ENCODE results near the gene DNM3. TPM values are rescaled to one million over a fixed set of nuclear protein-coding genes. Genes with fewer than 3 reads are reported as not detected.

Gene DNM3
- total and polyA plus RNA-seq, 2 of the 8 experiments (the other 6 are each of a cell fraction or from before 2014, with no cell fraction given) = 2.0 to 8.5 TPM

- Histone ChIP-seq H4K8ac (ENCODE audit: extremely low read depth, insufficient read depth, low read length) (no peak overlapping the region), H3K36me3 (ENCODE audit: control insufficient read depth in 2 of 4, insufficient read depth in 4 of 4, low read length in 3 of 4) (no peaks in the 10 kb centered on the region), H3K4me1 (replicated peaks in 1 of 4; ENCODE audit: control insufficient read depth in 3 of 4, insufficient read depth in 4 of 4, low read length in 3 of 4) (no peaks in the 10 kb centered on the region), H4K20me1 (replicated peaks in 1 of 2; ENCODE audit: control insufficient read depth in 1 of 2, insufficient read depth in 2 of 2, low read length in 2 of 2) (no peaks in the 10 kb centered on the region), H2BK5ac (ENCODE audit: low read depth, low read length) (no peak overlapping the region), H3K27me3 (replicated peaks in 1 of 4; ENCODE audit: control insufficient read depth in 3 of 4, extremely low read depth in 1 of 4, insufficient read depth in 3 of 4, low read length in 3 of 4) (no peaks in the 10 kb centered on the region), H2BK20ac (ENCODE audit: low read length) (no peak overlapping the region), H3K23me2 (ENCODE audit: low read depth, low read length) (no peaks in the 10 kb centered on the region), H3K27ac (ENCODE audit: low read depth, low read length) (no peak overlapping the region), H3K9me3 (ENCODE audit: insufficient read depth in 2 of 2, low read depth in 1 of 2, low read length in 1 of 2) (no peaks in the 10 kb centered on the region), H3K14ac (ENCODE audit: insufficient read length) (no peak overlapping the region), H2BK120ac (replicated peaks; ENCODE audit: low read depth, low read length) (no peak overlapping the region), H3K79me1 (ENCODE audit: low read depth, low read length) (no peaks in the 10 kb centered on the region), H2AK5ac (ENCODE audit: low read depth, low read length) (no peak overlapping the region), H2BK15ac (ENCODE audit: low read length) (no peak overlapping the region), H3K4me3 (ENCODE audit: extremely low read depth in 1 of 4, insufficient read depth in 2 of 4, low read depth in 3 of 4, low read length in 4 of 4) (no peak overlapping the region), H3K9ac (replicated peaks in 1 of 4; ENCODE audit: extremely low read depth in 1 of 4, low read depth in 3 of 4, low read length in 3 of 4) (no peak overlapping the region), H4K5ac (ENCODE audit: insufficient read length, low read depth, low read length) (no peak overlapping the region), H3K4ac (replicated peaks; ENCODE audit: insufficient read length, low read depth, low read length) (no peak overlapping the region), H2AFZ (ENCODE audit: low read length) (no peak overlapping the region), H3K56ac (replicated peaks; ENCODE audit: insufficient read length, low read depth, low read length) (no peak overlapping the region), H4K91ac (replicated peaks; ENCODE audit: insufficient read length, low read length) (no peak overlapping the region), H3K4me2 (ENCODE audit: insufficient read depth in 1 of 2, low read depth in 2 of 2, low read length in 2 of 2) (no peak overlapping the region), H3K18ac (ENCODE audit: extremely low read depth, low read length) (no peak overlapping the region), H2BK12ac (ENCODE audit: low read depth, low read length) (no peak overlapping the region), H3K23ac (ENCODE audit: insufficient read length) (no peak overlapping the region), H3K79me2 (ENCODE audit: control insufficient read depth in 1 of 2, insufficient read depth in 2 of 2, low read length in 2 of 2) (no peaks in the 10 kb centered on the region)
- no peak for DNase-seq (ENCODE audit: low read depth in 1 of 2, low spot score in 2 of 2)
- TF ChIP-seq EP300 (IDR thresholded peaks at IDR 0.05; ENCODE audit: borderline replicate concordance in 1 of 2, low read depth in 2 of 2, low read length in 2 of 2) (no peak), SIN3A (conservative IDR thresholded peaks at IDR 0.05 in 1 of 2, IDR thresholded peaks at IDR 0.05 in 1 of 2; ENCODE audit: low read depth in 1 of 2, low read length in 2 of 2) (no peak), SAP30 (IDR thresholded peaks at IDR 0.05; ENCODE audit: insufficient read depth, insufficient replicate concordance, low read length) (no peak), SIX5 (IDR thresholded peaks at IDR 0.05; ENCODE audit: low read depth, low read length) (no peak), GABPA (IDR thresholded peaks at IDR 0.05; ENCODE audit: borderline replicate concordance, insufficient read depth, low read length) (no peak), SRF (IDR thresholded peaks at IDR 0.05; ENCODE audit: low read depth, low read length) (no peak), RBBP5 (IDR thresholded peaks at IDR 0.05; ENCODE audit: borderline replicate concordance, low read depth, low read length) (no peak), TEAD4 (IDR thresholded peaks at IDR 0.05; ENCODE audit: low read depth, low read length) (no peak), CHD2 (IDR thresholded peaks at IDR 0.05; ENCODE audit: low read length) (no peak), JUND (IDR thresholded peaks at IDR 0.05; ENCODE audit: low read length) (no peak), EGR1 (IDR thresholded peaks at IDR 0.05; ENCODE audit: borderline replicate concordance, low read depth, low read length) (no peak), CTBP2 (IDR thresholded peaks at IDR 0.05; ENCODE audit: borderline replicate concordance, insufficient read depth, insufficient read length, low read length) (no peak), POLR2AphosphoS5 (IDR thresholded peaks at IDR 0.05; ENCODE audit: low read depth, low read length) (no peak), TCF12 (IDR thresholded peaks at IDR 0.05; ENCODE audit: low read depth, low read length) (no peak), KDM1A (IDR thresholded peaks at IDR 0.05; ENCODE audit: borderline replicate concordance, low read length) (no peak)
- POLR2A ChIA-PET (ENCODE audit: partially characterized antibody) = no interaction called here
- no peak for FAIRE-seq
- CTCF ChIA-PET (ENCODE audit: partially characterized antibody) = interaction anchor here (1.1 kb wide), 1 partner anchor 21 kb away, joined by 3 read pairs; no protein-coding TSS in a partner anchor
- WGBS, 2 experiments (ENCODE audit: extremely low coverage in 1 of 2, insufficient coverage in 1 of 2, insufficient read length in 1 of 2, insufficient replicate concordance in 2 of 2, low coverage in 1 of 2, low lambda C conversion rate in 2 of 2, missing lambda C conversion rate in 1 of 2) = 89% methylated on average over 3 of the region's 3 CpGs; no CpG with 5 or more reads in 1 of the 2 experiments
These were observed 227.0 kb downstream of the DNM3 start for GRCh38 chr1:172068334-172068733.

Measured in H1 (cell line).